Measurements from ENCODE around the gene PDGFD.

The PDGFD gene

GRCh38 chr11:104092744-104093143 is 71.2 kb downstream of the PDGFD start:
- DNase-seq: no peak

- DNase-seq: no peak
These were observed 72.5 kb downstream of the PDGFD start for GRCh38 chr11:104091281-104092096.

GRCh38 chr11:104090767-104091166 is 73.2 kb downstream of the PDGFD start:
- no peak for DNase-seq

- no peak for DNase-seq
These were observed 74.5 kb downstream of the PDGFD start for GRCh38 chr11:104089481-104089880.

- no peak for DNase-seq
These were observed 77.3 kb downstream of the PDGFD start for GRCh38 chr11:104086621-104087020.

GRCh38 chr11:104078995-104079394 is 85.0 kb downstream of the PDGFD start:
- DNase-seq: no peak

- DNase-seq: no peak
These were observed 85.7 kb downstream of the PDGFD start for GRCh38 chr11:104078245-104078644.

- no peak for DNase-seq
These were observed 87.5 kb downstream of the PDGFD start for GRCh38 chr11:104076455-104076854.

GRCh38 chr11:104075706-104076105 is 88.2 kb downstream of the PDGFD start:
- DNase-seq: no peak

GRCh38 chr11:104075091-104075490 is 88.9 kb downstream of the PDGFD start:
- no peak for DNase-seq

- DNase-seq: no peak
These were observed 89.8 kb downstream of the PDGFD start for GRCh38 chr11:104073950-104074705.

- no peak for DNase-seq
These were observed 96.4 kb downstream of the PDGFD start for GRCh38 chr11:104067534-104067933.

GRCh38 chr11:104064034-104064630 is 99.8 kb downstream of the PDGFD start:
- no peak for DNase-seq

- no peak for DNase-seq
These were observed 102.0 kb downstream of the PDGFD start for GRCh38 chr11:104061853-104062521.

- no peak for DNase-seq
These were observed 103.1 kb downstream of the PDGFD start for GRCh38 chr11:104060820-104061219.

- no peak for DNase-seq
These were observed 103.7 kb downstream of the PDGFD start for GRCh38 chr11:104060004-104060794.

- DNase-seq: no peak
These were observed 105.3 kb downstream of the PDGFD start for GRCh38 chr11:104058680-104059079.

- no peak for DNase-seq
These were observed 106.0 kb downstream of the PDGFD start for GRCh38 chr11:104057908-104058307.

- no peak for DNase-seq
These were observed 108.4 kb downstream of the PDGFD start for GRCh38 chr11:104055596-104055995.

GRCh38 chr11:104054911-104055529 is 108.9 kb downstream of the PDGFD start:
- no peak for DNase-seq

GRCh38 chr11:104053743-104054478 is 110.0 kb downstream of the PDGFD start:
- DNase-seq: no peak
